Stimulated activated CD8-positive, alpha-beta memory T cell treated with anti-CD3 and anti-CD28 coated beads, Interleukin-12 subunit alpha, Interleukin-12 subunit beta, amount 100 ng/mL, for 24 hours (primary cell): ENCODE measurements around the gene NPS.
A peak's percentile ranks its signal among the peaks of the same experiment; 100 is the strongest.

Experiments
- DNase-seq: peaks from one replicate; pipeline ENCODE4 v3.0.0-alpha.2; 2020; ENCODE audit errors: extremely low read depth

The NPS gene

GRCh38 chr10:127561647-127562046 lies 12.5 kb downstream of the NPS start:
- DNase-seq, result no peak

GRCh38 chr10:127563718-127564553 lies 14.8 kb downstream of the NPS start:
- peak; percentile 1 for DNase-seq

- no peak for DNase-seq
Measured at GRCh38 chr10:127564644-127565043, 15.5 kb downstream of the NPS start.

GRCh38 chr10:127565583-127565982 lies 16.5 kb downstream of the NPS start:
- DNase-seq, result no peak

- no peak for DNase-seq
Measured at GRCh38 chr10:127569210-127569609, 20.1 kb downstream of the NPS start.

GRCh38 chr10:127570036-127570435 lies 20.9 kb downstream of the NPS start:
- DNase-seq, result no peak

- no peak for DNase-seq
Measured at GRCh38 chr10:127571386-127571785, 22.3 kb downstream of the NPS start.

GRCh38 chr10:127576051-127576450 lies 26.9 kb downstream of the NPS start:
- DNase-seq, result no peak

GRCh38 chr10:127576740-127577161 lies 27.6 kb downstream of the NPS start:
- no peak for DNase-seq

- no peak for DNase-seq
Measured at GRCh38 chr10:127577376-127578258, 28.5 kb downstream of the NPS start.

GRCh38 chr10:127578259-127578960 lies 29.3 kb downstream of the NPS start:
- DNase-seq, result no peak

GRCh38 chr10:127578961-127579305 lies 29.8 kb downstream of the NPS start:
- no peak for DNase-seq

GRCh38 chr10:127579640-127580039 lies 30.5 kb downstream of the NPS start:
- DNase-seq, result no peak

GRCh38 chr10:127580822-127581221 lies 31.7 kb downstream of the NPS start:
- DNase-seq, result no peak

- no peak for DNase-seq
Measured at GRCh38 chr10:127585519-127586023, 36.5 kb downstream of the NPS start.

GRCh38 chr10:127587668-127588365 lies 38.7 kb downstream of the NPS start:
- no peak for DNase-seq

- DNase-seq, result no peak
Measured at GRCh38 chr10:127592586-127592985, 43.5 kb downstream of the NPS start.

- no peak for DNase-seq
Measured at GRCh38 chr10:127600479-127600878, 51.4 kb downstream of the NPS start.
